Stimulated activated naive B cell treated with anti-CD40 and anti-IgM and Interleukin-4, amounts not matched to agents 10 μg/mL and 1 μg/mL and 100 μg/mL, for 72 hours (primary cell): ENCODE data around the gene CAGE1.
"Not testable (repeated sequence)": the region's sequence is repeated elsewhere in the genome, so short reads cannot be mapped to it uniquely, and the experiment has no call there.

Experiments
- ATAC-seq, 2 donors: fragments of 150-1000 bp; cut with Tn5 transposase; replicated peaks; 2 replicates each; pipeline ENCODE4 v1.10.0; 2021; ENCODE audit warnings: moderate library complexity in 1 of 2
- DNase-seq: peaks from one replicate; pipeline ENCODE4 v3.0.0; 2021
- H3K27ac Mint-ChIP-seq: one replicate; pipeline ENCODE4 v1.8.0; 2022; ENCODE audit warnings: mild to moderate bottlenecking, mixed read lengths
- H3K27me3 Mint-ChIP-seq, 2 donors: one replicate each; pipeline ENCODE4 v1.8.0; 2022; ENCODE audit warnings: mixed read lengths in 2 of 2
- H3K36me3 Mint-ChIP-seq, 2 donors: one replicate each; pipeline ENCODE4 v1.8.0; 2022; ENCODE audit warnings: mixed read lengths in 2 of 2, mild to moderate bottlenecking in 1 of 2
- H3K4me1 Mint-ChIP-seq, 2 donors: one replicate each; pipeline ENCODE4 v1.8.0; 2022; ENCODE audit warnings: mixed read lengths in 2 of 2, mild to moderate bottlenecking in 1 of 2
- H3K4me3 Mint-ChIP-seq, 2 donors: one replicate each; pipeline ENCODE4 v1.8.0; 2022; ENCODE audit warnings: mild to moderate bottlenecking in 2 of 2, mixed read lengths in 2 of 2, moderate library complexity in 1 of 2
- H3K9me3 Mint-ChIP-seq, 2 donors: one replicate each; pipeline ENCODE4 v1.8.0; 2022; ENCODE audit warnings: mixed read lengths in 2 of 2, mild to moderate bottlenecking in 1 of 2

The CAGE1 gene

GRCh38 chr6:7339007-7339732 lies 50.4 kb downstream of the CAGE1 start:
- not testable (repeated sequence) for H3K4me3 Mint-ChIP-seq, DNase-seq, H3K36me3 Mint-ChIP-seq, H3K9me3 Mint-ChIP-seq, H3K27ac Mint-ChIP-seq, H3K4me1 Mint-ChIP-seq
- H3K27me3 Mint-ChIP-seq, result peaks cover 18 to 22% of the 10 kb centered on the region in 2 donors
- peak; percentile 52 to 62 for ATAC-seq

DNA sequence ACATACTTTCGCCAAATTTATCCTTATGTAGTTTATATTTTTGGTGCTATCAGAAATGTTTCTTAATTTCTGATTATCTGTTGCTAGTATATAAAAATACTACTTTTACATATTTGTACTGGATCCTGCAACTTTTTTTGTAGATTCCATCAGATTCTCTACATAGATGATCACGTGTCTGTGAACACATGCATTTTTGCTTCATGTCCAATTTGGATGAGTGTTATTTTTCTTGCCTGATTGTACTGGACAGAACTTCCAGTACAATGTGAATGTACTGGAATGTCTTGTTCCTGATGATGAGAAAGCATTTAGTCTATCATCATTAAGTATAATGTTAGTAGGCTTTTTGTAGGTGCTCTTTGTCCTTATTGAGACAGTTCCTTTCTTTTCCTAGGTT lies 51.5 kb downstream of the CAGE1 start:
- Mint-ChIP-seq H3K4me1 (peaks cover 0 to 2% of the 10 kb centered on the region in 2 donors), H3K36me3 (no peaks in the 10 kb centered on the region), H3K4me3 (no peak overlapping the region), H3K9me3 (no peaks in the 10 kb centered on the region), H3K27me3 (peaks cover 13% of the 10 kb centered on the region in 2 donors), H3K27ac (no peak overlapping the region)
- ATAC-seq (no peak), DNase-seq (no peak)

DNA sequence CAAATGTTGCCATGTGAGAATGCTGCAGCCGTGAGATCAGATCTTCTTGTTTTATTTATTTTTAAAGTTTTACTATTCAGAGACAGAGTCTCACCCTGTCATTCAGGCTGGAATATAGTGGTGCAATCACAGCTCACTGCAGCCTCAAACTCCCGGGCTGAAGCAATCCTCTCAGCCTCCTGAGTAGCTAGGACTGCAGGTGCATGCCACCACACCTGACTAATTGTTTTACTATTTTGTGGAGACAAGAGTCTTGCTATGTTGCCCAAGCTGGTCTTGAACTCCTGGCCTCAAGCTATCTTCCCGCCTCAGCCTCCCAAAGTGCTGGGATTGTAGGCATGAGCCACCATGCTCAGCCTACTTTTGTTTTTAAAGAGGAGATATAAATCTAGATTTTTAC lies 54.0 kb downstream of the CAGE1 start:
- no peak overlapping the region for H3K27ac Mint-ChIP-seq
- H3K27me3 Mint-ChIP-seq, result no peaks in the 10 kb centered on the region
- DNase-seq (no peak), ATAC-seq (no peak)
- H3K36me3 Mint-ChIP-seq, result no peaks in the 10 kb centered on the region
- H3K4me3 Mint-ChIP-seq, result no peak overlapping the region
- no peaks in the 10 kb centered on the region for H3K4me1 Mint-ChIP-seq
- H3K9me3 Mint-ChIP-seq, result no peaks in the 10 kb centered on the region

- Mint-ChIP-seq H3K27ac (no peak overlapping the region), H3K36me3 (no peaks in the 10 kb centered on the region), H3K4me3 (no peak overlapping the region), H3K9me3 (no peaks in the 10 kb centered on the region), H3K27me3 (no peaks in the 10 kb centered on the region), H3K4me1 (no peaks in the 10 kb centered on the region)
- DNase-seq (no peak), ATAC-seq (no peak)
Measured at GRCh38 chr6:7334685-7335084, 54.9 kb downstream of the CAGE1 start.

- Mint-ChIP-seq H3K4me3 (no peak overlapping the region), H3K36me3 (no peaks in the 10 kb centered on the region), H3K9me3 (no peaks in the 10 kb centered on the region), H3K27me3 (no peaks in the 10 kb centered on the region), H3K27ac (no peak overlapping the region), H3K4me1 (peaks cover 0 to 4% of the 10 kb centered on the region in 2 donors)
- no peak for ATAC-seq
- DNase-seq, result no peak
Measured at GRCh38 chr6:7332090-7332745, 57.3 kb downstream of the CAGE1 start.

DNA sequence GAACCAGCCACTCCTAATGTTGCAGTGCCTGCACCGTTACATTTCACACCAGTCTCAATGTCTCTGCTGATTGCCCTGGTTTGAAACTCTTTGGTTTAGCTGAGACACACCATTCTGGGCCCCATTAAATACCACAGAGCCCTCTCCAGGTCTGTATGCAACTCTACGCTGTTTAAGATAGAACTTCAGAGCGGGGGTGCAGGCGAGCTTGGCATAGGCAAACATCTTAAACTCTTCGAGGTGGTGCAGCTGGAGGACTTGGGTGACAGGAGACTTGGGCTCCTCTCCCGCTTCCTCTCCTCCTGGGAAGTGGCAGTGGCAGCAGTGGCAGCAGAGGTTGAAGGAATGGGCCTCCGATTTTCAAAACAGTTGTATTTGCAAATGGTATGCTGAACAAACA lies 58.1 kb downstream of the CAGE1 start:
- Mint-ChIP-seq H3K27ac (no peak overlapping the region), H3K4me1 (peaks cover 0 to 4% of the 10 kb centered on the region in 2 donors), H3K36me3 (no peaks in the 10 kb centered on the region), H3K27me3 (no peaks in the 10 kb centered on the region), H3K4me3 (no peak overlapping the region), H3K9me3 (no peaks in the 10 kb centered on the region)
- DNase-seq (no peak), ATAC-seq (no peak)

- ATAC-seq, result peak in 1 of 2 donors; percentile 44
- Mint-ChIP-seq H3K27ac (no peak overlapping the region), H3K4me3 (no peak overlapping the region), H3K4me1 (peaks cover 15 to 20% of the 10 kb centered on the region in 2 donors), H3K9me3 (no peaks in the 10 kb centered on the region), H3K36me3 (no peaks in the 10 kb centered on the region), H3K27me3 (no peaks in the 10 kb centered on the region)
- no peak for DNase-seq
Measured at GRCh38 chr6:7328243-7328642, 61.3 kb downstream of the CAGE1 start.

GRCh38 chr6:7325750-7326149 lies 63.8 kb downstream of the CAGE1 start:
- ATAC-seq, result no peak
- Mint-ChIP-seq H3K4me3 (no peak overlapping the region), H3K9me3 (no peaks in the 10 kb centered on the region), H3K36me3 (no peaks in the 10 kb centered on the region), H3K4me1 (peaks cover 15 to 20% of the 10 kb centered on the region in 2 donors), H3K27ac (no peak overlapping the region), H3K27me3 (no peaks in the 10 kb centered on the region)
- DNase-seq, result no peak

DNA sequence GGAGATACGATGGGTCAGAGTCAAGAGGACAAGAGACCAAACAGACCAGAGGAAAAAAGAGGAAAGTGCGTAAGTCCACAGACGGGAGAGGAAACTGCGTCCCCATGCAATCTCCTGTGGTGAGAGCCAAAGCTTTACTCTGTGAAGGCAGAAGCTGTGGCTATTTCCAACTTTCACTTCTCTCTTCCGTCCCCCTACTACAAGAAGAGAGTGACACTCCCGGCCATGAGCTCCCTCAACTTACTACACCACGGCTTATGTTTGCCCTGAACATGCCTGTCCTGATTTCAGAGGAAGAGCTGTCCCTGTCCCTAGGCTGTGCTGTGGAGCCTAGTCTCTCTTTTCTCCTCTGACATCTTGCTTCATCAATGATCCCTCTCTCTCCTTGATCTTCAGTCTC lies 65.0 kb downstream of the CAGE1 start:
- no peaks in the 10 kb centered on the region for H3K36me3 Mint-ChIP-seq
- peak; percentile 97 to 98 for ATAC-seq
- H3K27me3 Mint-ChIP-seq, result no peaks in the 10 kb centered on the region
- no peaks in the 10 kb centered on the region for H3K9me3 Mint-ChIP-seq
- H3K27ac Mint-ChIP-seq, result peak overlapping the region; percentile 4
- peak overlapping the region in 1 of 2 donors; percentile 14 for H3K4me3 Mint-ChIP-seq
- DNase-seq, result peak; percentile 14
- peaks cover 15 to 20% of the 10 kb centered on the region in 2 donors for H3K4me1 Mint-ChIP-seq

DNA sequence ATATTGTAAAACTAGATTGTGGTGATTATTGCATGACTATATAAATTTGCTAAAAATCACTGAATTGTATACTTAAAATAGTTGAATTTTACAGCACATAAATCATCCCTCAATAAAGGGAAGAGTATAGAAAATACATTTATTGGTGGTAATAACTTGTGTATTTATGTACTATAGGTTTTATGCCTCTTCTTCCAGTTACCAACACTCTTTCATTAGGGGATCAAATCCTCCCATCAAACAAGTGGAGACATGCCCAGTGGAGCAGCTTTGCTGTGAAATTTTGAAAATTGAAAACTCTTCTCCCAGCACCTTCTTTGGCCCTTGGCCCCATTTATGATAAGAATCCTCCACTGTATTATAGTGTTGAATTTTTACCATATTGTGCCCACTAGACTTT lies 66.5 kb downstream of the CAGE1 start:
- ATAC-seq (no peak), DNase-seq (no peak)
- Mint-ChIP-seq H3K36me3 (no peaks in the 10 kb centered on the region), H3K4me1 (peaks cover 11 to 20% of the 10 kb centered on the region in 2 donors), H3K27me3 (no peaks in the 10 kb centered on the region), H3K27ac (no peak overlapping the region), H3K4me3 (no peak overlapping the region), H3K9me3 (no peaks in the 10 kb centered on the region)

DNA sequence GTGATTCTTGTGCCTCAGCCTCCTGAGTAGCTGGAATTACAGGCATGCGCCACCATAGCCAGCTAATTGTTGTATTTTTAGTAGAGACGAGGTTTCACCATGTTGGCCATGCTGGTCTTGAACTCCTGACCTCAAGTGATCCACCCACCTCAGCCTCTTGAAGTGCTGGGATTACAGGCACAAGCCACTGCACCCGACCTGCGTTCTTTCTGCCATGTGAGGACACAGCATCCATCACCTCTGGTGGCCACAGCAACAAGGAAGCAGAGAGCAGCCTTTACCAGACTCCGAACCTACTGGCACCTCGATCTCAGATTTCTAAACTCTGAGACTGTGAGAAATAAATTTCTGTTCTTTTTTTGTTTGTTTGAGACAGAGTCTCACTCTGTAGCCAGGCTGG lies 67.7 kb downstream of the CAGE1 start:
- not testable (repeated sequence) for H3K27ac Mint-ChIP-seq, ATAC-seq, H3K4me3 Mint-ChIP-seq, DNase-seq, H3K36me3 Mint-ChIP-seq, H3K27me3 Mint-ChIP-seq, H3K9me3 Mint-ChIP-seq
- peaks cover 11 to 20% of the 10 kb centered on the region in 2 donors for H3K4me1 Mint-ChIP-seq

DNA sequence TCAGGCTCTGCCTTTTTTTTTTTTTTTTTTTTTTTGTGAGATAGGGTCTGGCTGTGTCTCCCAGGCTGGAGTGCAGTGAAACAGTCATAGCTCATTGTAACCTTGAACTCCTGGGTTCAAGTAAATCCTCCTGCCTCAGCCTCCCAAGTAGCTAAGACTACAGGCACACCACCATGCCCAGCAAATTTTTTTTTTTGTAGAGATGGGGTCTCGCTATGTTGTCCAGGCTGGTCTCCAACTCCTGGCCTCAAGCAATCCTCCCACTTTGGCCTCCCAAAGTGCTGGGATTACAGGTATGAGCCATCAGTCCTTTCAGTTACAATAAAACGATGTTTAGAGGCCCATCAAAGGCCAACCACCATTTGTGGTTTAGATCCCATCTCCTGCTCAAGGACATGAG lies 70.1 kb downstream of the CAGE1 start:
- H3K27me3 Mint-ChIP-seq, ATAC-seq, DNase-seq, H3K4me3 Mint-ChIP-seq, H3K9me3 Mint-ChIP-seq, H3K4me1 Mint-ChIP-seq, H3K36me3 Mint-ChIP-seq, H3K27ac Mint-ChIP-seq: not testable (repeated sequence)

DNA sequence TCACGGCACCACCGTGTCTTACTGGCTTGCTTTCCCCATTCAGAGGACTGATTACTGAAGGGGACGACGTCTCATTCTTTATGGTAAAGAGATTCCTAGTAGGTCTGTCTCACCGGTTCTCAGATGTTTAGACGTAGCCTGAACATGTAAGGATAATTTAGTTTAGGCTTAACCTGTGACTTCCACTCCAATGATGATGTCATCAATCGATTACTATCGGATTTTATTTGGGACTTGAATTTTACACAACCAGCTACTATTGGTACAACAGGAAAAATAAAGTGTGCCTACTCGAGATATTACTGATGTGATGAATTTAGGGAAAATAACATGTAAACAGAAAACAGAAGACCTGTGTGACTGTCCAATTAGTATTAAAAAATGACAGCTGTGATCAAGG lies 72.0 kb downstream of the CAGE1 start:
- no peak overlapping the region for H3K4me3 Mint-ChIP-seq
- no peak for DNase-seq
- ATAC-seq, result no peak
- H3K36me3 Mint-ChIP-seq, result no peaks in the 10 kb centered on the region
- H3K27me3 Mint-ChIP-seq, result no peaks in the 10 kb centered on the region
- H3K4me1 Mint-ChIP-seq, result no peaks in the 10 kb centered on the region
- no peak overlapping the region for H3K27ac Mint-ChIP-seq
- H3K9me3 Mint-ChIP-seq, result no peaks in the 10 kb centered on the region

- Mint-ChIP-seq H3K36me3 (no peaks in the 10 kb centered on the region), H3K27ac (no peak overlapping the region), H3K4me3 (no peak overlapping the region), H3K9me3 (no peaks in the 10 kb centered on the region), H3K4me1 (no peaks in the 10 kb centered on the region), H3K27me3 (no peaks in the 10 kb centered on the region)
- no peak for ATAC-seq
- no peak for DNase-seq
Measured at GRCh38 chr6:7316658-7317533, 72.6 kb downstream of the CAGE1 start.
